Neuronal stem cell (in vitro differentiated cells): ENCODE measurements around the gene GP9.
A peak's percentile ranks its signal among the peaks of the same experiment; 100 is the strongest.
"Not testable (repeated sequence)": the region's sequence is repeated elsewhere in the genome, so short reads cannot be mapped to it uniquely, and the experiment has no call there.

Source experiments
- DNase-seq: peaks from one replicate; pipeline ENCODE4 v3.0.0-alpha.2; 2013; ENCODE audit warnings: low spot score
- H2AFZ ChIP-seq: one replicate; pipeline ENCODE4 v1.6.1; 2013; ENCODE audit warnings: mild to moderate bottlenecking, low read length, inconsistent platforms
- H2AK5ac ChIP-seq: 2 replicates; pipeline ENCODE4 v1.6.1; 2013; ENCODE audit warnings: low read depth, mild to moderate bottlenecking, inconsistent platforms, low read length, moderate library complexity, mixed read lengths
- H2BK120ac ChIP-seq: 2 replicates; pipeline ENCODE4 v1.6.1; 2013; ENCODE audit warnings: low read depth, mild to moderate bottlenecking, inconsistent platforms, low read length, moderate library complexity, mixed read lengths
- H2BK12ac ChIP-seq: one replicate; pipeline ENCODE4 v1.6.1; 2013; ENCODE audit warnings: low read length, inconsistent platforms
- H2BK15ac ChIP-seq: 2 replicates; pipeline ENCODE4 v1.6.1; 2013; ENCODE audit warnings: mild to moderate bottlenecking, low read length, inconsistent platforms, mixed read lengths
- H2BK5ac ChIP-seq: one replicate; pipeline ENCODE4 v1.6.1; 2013; ENCODE audit warnings: inconsistent platforms, mild to moderate bottlenecking, low read length, moderate library complexity
- H3K14ac ChIP-seq: one replicate; pipeline ENCODE4 v1.6.1; 2013; ENCODE audit warnings: low read length, inconsistent platforms
- H3K18ac ChIP-seq: 2 replicates; pipeline ENCODE4 v1.6.1; 2013; ENCODE audit warnings: low read length, inconsistent platforms
- H3K23ac ChIP-seq: 2 replicates; pipeline ENCODE4 v1.6.1; 2013; ENCODE audit warnings: low read depth, mild to moderate bottlenecking, mixed read lengths, low read length, inconsistent platforms; ENCODE audit not compliant: poor library complexity
- H3K27ac ChIP-seq: replicated peaks from 3 replicates; pipeline ENCODE4 v1.5.1; 2013; ENCODE audit warnings: low read length, inconsistent platforms
- H3K27me3 ChIP-seq, 3 experiments: 2 replicates each; pipeline ENCODE4 v1.6.1; 2013; ENCODE audit warnings: low read length in 3 of 3, mild to moderate bottlenecking in 2 of 3, inconsistent platforms in 1 of 3, low read depth in 1 of 3, mixed read lengths in 1 of 3, moderate library complexity in 1 of 3; ENCODE audit not compliant: control insufficient read depth in 3 of 3, insufficient read depth in 3 of 3
- H3K36me3 ChIP-seq, 2 donors: replicated peaks in 1 of 2; 2 replicates each; pipeline ENCODE4 v1.6.1; 2013; ENCODE audit warnings: low read length in 2 of 2; ENCODE audit not compliant: control insufficient read depth in 2 of 2, insufficient read depth in 2 of 2
- H3K4ac ChIP-seq: 2 replicates; pipeline ENCODE4 v1.6.1; 2013; ENCODE audit warnings: inconsistent platforms, mild to moderate bottlenecking, low read length, moderate library complexity
- H3K4me1 ChIP-seq, 2 donors: 1 replicate in 1 of 2; 2 replicates in 1 of 2; pipeline ENCODE4 v1.6.1; 2013; ENCODE audit warnings: low read length in 2 of 2, low read depth in 1 of 2; ENCODE audit not compliant: control insufficient read depth in 2 of 2, insufficient read depth in 1 of 2
- H3K4me2 ChIP-seq: one replicate; pipeline ENCODE4 v1.6.1; 2013; ENCODE audit warnings: mild to moderate bottlenecking, low read length, inconsistent platforms; ENCODE audit not compliant: insufficient read depth, poor library complexity, severe bottlenecking
- H3K4me3 ChIP-seq, 2 donors: 2 replicates each; pipeline ENCODE4 v1.5.1; 2013; ENCODE audit warnings: low read length in 2 of 2, mild to moderate bottlenecking in 2 of 2, inconsistent platforms in 1 of 2, moderate library complexity in 1 of 2
- H3K79me1 ChIP-seq: one replicate; pipeline ENCODE4 v1.6.1; 2013; ENCODE audit warnings: low read depth, mild to moderate bottlenecking, inconsistent platforms, low read length, moderate library complexity
- H3K9ac ChIP-seq: one replicate; pipeline ENCODE4 v1.6.1; 2013; ENCODE audit warnings: mild to moderate bottlenecking, low read depth, low read length, inconsistent platforms; ENCODE audit not compliant: poor library complexity
- H3K9me3 ChIP-seq, 2 donors: replicated peaks in 1 of 2; 2 replicates each; pipeline versions ENCODE3 to v1.6.1; 2013; ENCODE audit warnings: low read length in 2 of 2, mild to moderate bottlenecking in 2 of 2, inconsistent platforms in 1 of 2, low read depth in 1 of 2, mixed read lengths in 1 of 2, moderate library complexity in 1 of 2; ENCODE audit not compliant: control insufficient read depth in 2 of 2, insufficient read depth in 1 of 2
- H4K8ac ChIP-seq: one replicate; pipeline ENCODE4 v1.6.1; 2013; ENCODE audit warnings: low read depth, mild to moderate bottlenecking, inconsistent platforms, low read length, moderate library complexity
- H4K91ac ChIP-seq: one replicate; pipeline ENCODE4 v1.6.1; 2013; ENCODE audit warnings: low read length, low read depth, mild to moderate bottlenecking, inconsistent platforms; ENCODE audit not compliant: poor library complexity
- WGBS, 2 donors: extraction: QIAGEN DNeasy Blood & Tissue Kit; methylation state at CpG; one replicate each; pipeline ENCODE4 v1.1.7; 2013; ENCODE audit warnings: missing lambda C conversion rate in 2 of 2, mixed read lengths in 1 of 2; ENCODE audit not compliant: insufficient read length in 2 of 2, insufficient replicate concordance in 1 of 2; ENCODE audit errors: extremely low coverage in 2 of 2; 5-methylcytosine and 5-hydroxymethylcytosine counted together

Gene GP9

GRCh38 chr3:129085165-129085715 lies 24.7 kb downstream of the GP9 start:
- no peak overlapping the region for H3K27ac ChIP-seq
- no peak overlapping the region for H4K91ac ChIP-seq
- H3K9me3 ChIP-seq: no peaks in the 10 kb centered on the region
- H2BK15ac ChIP-seq: peak overlapping the region; percentile 45
- H2AFZ ChIP-seq: no peak overlapping the region
- WGBS, 2 donors: no CpG with 5 or more reads among the region's 12 CpGs
- H3K23ac ChIP-seq: no peak overlapping the region
- no peaks in the 10 kb centered on the region for H3K27me3 ChIP-seq
- H3K14ac ChIP-seq: no peak overlapping the region
- H2BK12ac ChIP-seq: no peak overlapping the region
- H3K18ac ChIP-seq: peak overlapping the region; percentile 35
- H3K9ac ChIP-seq: no peak overlapping the region
- no peaks in the 10 kb centered on the region for H3K36me3 ChIP-seq
- no peak overlapping the region for H2BK5ac ChIP-seq
- H4K8ac ChIP-seq: no peak overlapping the region
- H3K4me2 ChIP-seq: no peak overlapping the region
- H3K4ac ChIP-seq: no peak overlapping the region
- no peaks in the 10 kb centered on the region for H3K79me1 ChIP-seq
- H3K4me1 ChIP-seq: no peaks in the 10 kb centered on the region
- no peak overlapping the region for H2AK5ac ChIP-seq
- no peak overlapping the region for H2BK120ac ChIP-seq
- H3K4me3 ChIP-seq: no peak overlapping the region
- no peak for DNase-seq

- Histone ChIP-seq H3K4ac (no peak overlapping the region), H3K18ac (peak overlapping the region; percentile 17), H3K9ac (no peak overlapping the region), H3K4me3 (no peak overlapping the region), H3K14ac (no peak overlapping the region), H3K9me3 (no peaks in the 10 kb centered on the region), H3K27ac (no peak overlapping the region), H3K79me1 (no peaks in the 10 kb centered on the region), H2AFZ (no peak overlapping the region), H3K4me1 (no peaks in the 10 kb centered on the region), H3K36me3 (no peaks in the 10 kb centered on the region), H3K4me2 (no peak overlapping the region), H2BK12ac (no peak overlapping the region), H4K91ac (no peak overlapping the region), H3K27me3 (no peaks in the 10 kb centered on the region), H2AK5ac (no peak overlapping the region), H2BK5ac (no peak overlapping the region), H3K23ac (no peak overlapping the region), H2BK120ac (no peak overlapping the region), H4K8ac (no peak overlapping the region), H2BK15ac (no peak overlapping the region)
- no peak for DNase-seq
- WGBS, 2 donors: no CpG with 5 or more reads among the region's 4 CpGs
Observed at GRCh38 chr3:129085818-129086217, 25.2 kb downstream of the GP9 start.

GRCh38 chr3:129087138-129087702 lies 26.6 kb downstream of the GP9 start:
- no peak overlapping the region for H2BK120ac ChIP-seq
- no peak overlapping the region for H2BK12ac ChIP-seq
- no peaks in the 10 kb centered on the region for H3K79me1 ChIP-seq
- H2BK5ac ChIP-seq: no peak overlapping the region
- H3K9ac ChIP-seq: no peak overlapping the region
- H3K4me1 ChIP-seq: no peaks in the 10 kb centered on the region
- no peak for DNase-seq
- no CpG with 5 or more reads among the region's 8 CpGs for WGBS, 2 donors
- H3K4me3 ChIP-seq: no peak overlapping the region
- H3K27ac ChIP-seq: no peak overlapping the region
- H2BK15ac ChIP-seq: no peak overlapping the region
- peak overlapping the region; percentile 9 for H3K18ac ChIP-seq
- no peak overlapping the region for H3K4me2 ChIP-seq
- H4K91ac ChIP-seq: no peak overlapping the region
- H3K14ac ChIP-seq: no peak overlapping the region
- peak overlapping the region; percentile 57 for H2AK5ac ChIP-seq
- no peak overlapping the region for H2AFZ ChIP-seq
- no peaks in the 10 kb centered on the region for H3K27me3 ChIP-seq
- H3K36me3 ChIP-seq: peaks cover 0 to 12% of the 10 kb centered on the region in 2 donors
- no peak overlapping the region for H3K23ac ChIP-seq
- H3K4ac ChIP-seq: no peak overlapping the region
- no peaks in the 10 kb centered on the region for H3K9me3 ChIP-seq
- no peak overlapping the region for H4K8ac ChIP-seq

DNA sequence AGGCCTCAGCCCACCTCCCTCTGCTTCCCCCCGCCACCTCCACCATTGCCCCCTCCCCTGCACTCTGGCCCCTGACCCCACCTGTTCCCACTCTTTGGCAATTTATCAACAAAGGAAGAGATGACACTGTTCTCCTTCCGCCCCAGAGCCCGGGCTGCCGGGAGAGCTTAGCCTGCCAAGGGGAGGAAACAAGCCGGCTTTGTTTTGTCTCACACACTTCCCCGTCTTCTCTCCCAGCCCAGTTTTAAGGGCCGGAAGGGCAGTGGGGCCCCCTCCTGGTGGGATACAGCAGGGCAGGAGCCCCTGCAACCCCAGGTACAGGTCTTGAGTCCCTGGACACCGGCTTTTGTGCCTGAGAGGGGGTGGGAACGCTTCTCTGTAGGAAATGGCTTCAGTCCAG lies 27.3 kb downstream of the GP9 start:
- no CpG with 5 or more reads among the region's 9 CpGs for WGBS, 2 donors
- DNase-seq: peak; percentile 27
- not testable (repeated sequence) for H3K4me3 ChIP-seq, H3K4ac ChIP-seq, H3K14ac ChIP-seq, H3K27me3 ChIP-seq, H2BK15ac ChIP-seq, H3K27ac ChIP-seq, H3K9me3 ChIP-seq, H3K23ac ChIP-seq, H3K4me2 ChIP-seq, H2AK5ac ChIP-seq, H4K8ac ChIP-seq, H3K79me1 ChIP-seq, H4K91ac ChIP-seq, H3K18ac ChIP-seq, H2AFZ ChIP-seq, H3K9ac ChIP-seq, H2BK5ac ChIP-seq, H3K4me1 ChIP-seq, H2BK12ac ChIP-seq, H2BK120ac ChIP-seq
- H3K36me3 ChIP-seq: peaks cover 0 to 14% of the 10 kb centered on the region in 2 donors
